Measurements from ENCODE around the gene PPP2R2B. TPM values are rescaled to one million over a fixed set of nuclear protein-coding genes. Genes with fewer than 3 reads are reported as not detected.

Gene PPP2R2B
- total and polyA plus RNA-seq, 7 experiments from 2014 or later: 0.15 to 14.1 (median 0.58) TPM

DNA sequence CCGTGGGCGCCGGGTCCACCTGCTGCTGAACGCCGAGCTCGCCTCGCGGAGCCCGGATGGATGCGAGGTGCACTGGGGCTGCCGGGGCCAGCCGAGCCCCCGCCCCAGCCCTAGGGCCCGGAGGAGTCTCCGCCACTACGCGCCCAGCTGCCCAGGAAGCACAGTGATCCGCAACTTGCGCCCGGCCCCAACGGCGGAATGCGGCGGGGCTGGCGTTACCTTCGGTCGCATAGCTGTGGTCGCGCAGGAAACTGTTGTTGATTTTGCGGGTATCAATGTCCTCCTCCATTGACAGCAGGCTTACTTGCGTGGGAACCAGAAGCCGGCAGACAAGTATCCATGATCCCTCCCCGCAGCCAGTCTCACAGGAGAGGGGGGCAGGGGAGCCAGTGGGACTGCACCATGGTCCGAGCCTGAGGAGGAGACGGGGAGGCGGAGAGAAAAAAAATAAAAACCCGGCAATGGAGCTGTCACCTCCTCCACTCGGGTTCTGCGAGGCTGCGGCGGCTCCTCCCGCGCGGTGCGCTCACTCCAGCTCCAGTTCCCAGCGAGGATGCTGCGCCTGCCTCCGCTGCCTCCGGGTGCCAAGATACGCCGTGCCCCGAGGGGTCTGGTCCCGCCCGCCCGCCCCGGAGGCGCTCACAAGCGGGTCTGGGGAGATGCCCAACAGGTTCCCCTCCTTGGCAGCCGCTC lies 628 bp downstream of the PPP2R2B start:
- intact Hi-C loops (cut with micrococcal nuclease): loop anchor here in 1 of 2 donors (5.0 kb wide), 1 partner anchor 126 kb away; no protein-coding TSS in a partner anchor
- Histone ChIP-seq H3K4me3 (ENCODE audit: low read length) (peak overlapping the region; percentile 78), H3K4me1 (ENCODE audit: control insufficient read depth in 2 of 2, insufficient read depth in 2 of 2, low read length in 2 of 2) (peaks cover 4 to 14% of the 10 kb centered on the region in 2 donors), H3K27me3 (ENCODE audit: control insufficient read depth in 2 of 2, insufficient read depth in 2 of 2, low read length in 2 of 2) (no peaks in the 10 kb centered on the region), H3K27ac (ENCODE audit: low read depth, low read length) (no peak overlapping the region), H3K9me3 (ENCODE audit: control insufficient read depth in 2 of 3, low read length in 3 of 3) (no peaks in the 10 kb centered on the region), H3K36me3 (ENCODE audit: control insufficient read depth in 2 of 3, insufficient read depth in 3 of 3, low read length in 3 of 3) (no peaks in the 10 kb centered on the region)
- DNase-seq (peak in 6 of 9 donors; percentile 6 to 25 (median 12)), ATAC-seq (peak; percentile 49)
- POLR2A ChIA-PET: no interaction called here
- peaks cover 0 to 59% (median 26%) of the 10 kb centered on the region in 5 donors for H3K27me3 Mint-ChIP-seq
- H3K4me1 Mint-ChIP-seq: peaks cover 3 to 20% (median 9%) of the 10 kb centered on the region in 7 donors
- no peaks in the 10 kb centered on the region for H3K36me3 Mint-ChIP-seq
- H3K4me3 Mint-ChIP-seq: peak overlapping the region; percentile 84 to 92 (median 88)
- no peak overlapping the region for H3K27ac Mint-ChIP-seq
- CTCF ChIA-PET: no interaction called here
- peaks cover 0 to 4% (median 0%) of the 10 kb centered on the region in 11 donors for H3K9me3 Mint-ChIP-seq

DNA sequence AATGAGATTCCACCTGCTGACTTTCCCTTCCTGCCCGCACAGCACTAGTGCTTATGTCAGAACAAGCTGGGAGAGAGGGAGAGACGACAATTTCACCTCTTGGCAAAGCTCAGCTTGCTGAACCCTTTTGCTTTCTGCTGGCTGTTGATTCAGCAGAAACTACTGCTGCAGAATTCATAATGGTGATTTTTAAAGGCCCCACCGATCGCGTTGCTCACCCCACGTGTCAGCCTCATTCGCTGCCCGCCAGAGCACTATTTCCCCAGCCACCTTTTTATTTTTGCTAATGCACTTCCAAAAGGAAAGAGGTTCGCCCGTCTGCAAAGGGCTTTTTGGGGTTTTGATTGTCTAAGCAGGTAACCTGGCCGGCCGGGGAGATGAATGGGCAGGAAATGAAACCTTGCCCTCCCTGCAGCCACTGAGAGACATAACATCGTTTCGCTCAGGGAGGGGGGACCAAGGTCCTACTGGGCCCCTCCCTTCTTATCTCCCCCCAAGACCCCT lies 1.3 kb downstream of the PPP2R2B start:
- Mint-ChIP-seq H3K4me3 (peak overlapping the region; percentile 84 to 92 (median 88)), H3K36me3 (no peaks in the 10 kb centered on the region), H3K9me3 (peaks cover 0 to 4% (median 0%) of the 10 kb centered on the region in 11 donors), H3K4me1 (peaks cover 3 to 20% (median 9%) of the 10 kb centered on the region in 7 donors), H3K27me3 (peaks cover 0 to 56% (median 24%) of the 10 kb centered on the region in 5 donors), H3K27ac (peak overlapping the region in 1 of 9 donors; percentile 26)
- H3K36me3 ChIP-seq (ENCODE audit: control insufficient read depth in 2 of 3, insufficient read depth in 3 of 3, low read length in 3 of 3): no peaks in the 10 kb centered on the region
- H3K9me3 ChIP-seq (ENCODE audit: control insufficient read depth in 2 of 3, low read length in 3 of 3): no peaks in the 10 kb centered on the region
- no peak for ATAC-seq
- H3K4me3 ChIP-seq (ENCODE audit: low read length): peak overlapping the region; percentile 78
- DNase-seq: no peak
- intact Hi-C loops (cut with micrococcal nuclease): loop anchor here in 1 of 2 donors (5.0 kb wide), 1 partner anchor 125 kb away; no protein-coding TSS in a partner anchor
- peaks cover 4 to 14% of the 10 kb centered on the region in 2 donors for H3K4me1 ChIP-seq (ENCODE audit: control insufficient read depth in 2 of 2, insufficient read depth in 2 of 2, low read length in 2 of 2)
- no peak overlapping the region for H3K27ac ChIP-seq (ENCODE audit: low read depth, low read length)
- CTCF ChIA-PET: no interaction called here
- H3K27me3 ChIP-seq (ENCODE audit: control insufficient read depth in 2 of 2, insufficient read depth in 2 of 2, low read length in 2 of 2): no peaks in the 10 kb centered on the region
- POLR2A ChIA-PET: no interaction called here

DNA sequence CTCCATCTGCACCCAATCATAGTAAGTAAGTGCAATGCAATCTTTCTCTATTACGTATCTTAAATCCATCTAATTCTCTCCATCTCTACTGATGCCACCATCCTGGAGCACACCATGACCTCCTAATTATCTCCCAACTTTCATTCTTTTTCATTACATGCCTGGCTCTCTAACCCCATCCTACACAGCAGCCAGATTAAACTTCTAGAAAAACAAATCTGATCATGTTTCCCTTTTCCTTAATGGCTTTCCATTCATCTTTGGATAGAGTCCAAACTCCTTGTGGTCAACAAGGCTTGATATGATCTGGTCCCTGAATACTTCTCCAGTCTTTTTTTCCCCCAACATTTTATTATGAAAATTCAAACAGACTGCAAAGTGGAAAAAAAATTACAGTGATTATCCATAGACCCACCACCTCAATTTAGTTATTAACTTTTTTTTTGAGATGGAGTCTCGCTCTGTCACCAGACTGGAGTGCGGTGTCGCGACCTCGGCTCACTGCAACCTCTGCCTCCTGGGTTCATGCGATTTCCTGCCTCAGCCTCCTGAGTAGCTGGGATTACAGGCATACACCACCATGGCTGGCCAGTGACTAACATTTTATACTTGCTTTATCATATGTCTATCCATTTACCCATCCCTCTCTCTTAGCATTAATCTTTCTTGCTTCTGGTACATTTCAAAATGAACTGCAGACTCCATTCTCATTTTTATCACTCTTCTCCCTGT lies 5.2 kb downstream of the PPP2R2B start:
- CTCF ChIA-PET: interaction anchor here (0.6 kb wide), 1 partner anchor 333 kb away, joined by 3 read pairs; no protein-coding TSS in a partner anchor
- Histone ChIP-seq H3K27ac (ENCODE audit: low read depth, low read length) (no peak overlapping the region), H3K27me3 (ENCODE audit: control insufficient read depth in 2 of 2, insufficient read depth in 2 of 2, low read length in 2 of 2) (no peaks in the 10 kb centered on the region), H3K4me1 (ENCODE audit: control insufficient read depth in 2 of 2, insufficient read depth in 2 of 2, low read length in 2 of 2) (peaks cover 4 to 9% of the 10 kb centered on the region in 2 donors), H3K4me3 (ENCODE audit: low read length) (no peak overlapping the region), H3K36me3 (ENCODE audit: control insufficient read depth in 2 of 3, insufficient read depth in 3 of 3, low read length in 3 of 3) (no peaks in the 10 kb centered on the region), H3K9me3 (ENCODE audit: control insufficient read depth in 2 of 3, low read length in 3 of 3) (no peaks in the 10 kb centered on the region)
- peaks cover 0 to 34% (median 7%) of the 10 kb centered on the region in 5 donors for H3K27me3 Mint-ChIP-seq
- H3K36me3 Mint-ChIP-seq: no peaks in the 10 kb centered on the region
- no peak for DNase-seq
- peaks cover 0 to 15% (median 7%) of the 10 kb centered on the region in 7 donors for H3K4me1 Mint-ChIP-seq
- H3K9me3 Mint-ChIP-seq: peaks cover 0 to 2% (median 0%) of the 10 kb centered on the region in 11 donors
- intact Hi-C loops (cut with micrococcal nuclease): no loop called here
- POLR2A ChIA-PET: no interaction called here
- H3K4me3 Mint-ChIP-seq: no peak overlapping the region
- ATAC-seq: no peak
- no peak overlapping the region for H3K27ac Mint-ChIP-seq

DNA sequence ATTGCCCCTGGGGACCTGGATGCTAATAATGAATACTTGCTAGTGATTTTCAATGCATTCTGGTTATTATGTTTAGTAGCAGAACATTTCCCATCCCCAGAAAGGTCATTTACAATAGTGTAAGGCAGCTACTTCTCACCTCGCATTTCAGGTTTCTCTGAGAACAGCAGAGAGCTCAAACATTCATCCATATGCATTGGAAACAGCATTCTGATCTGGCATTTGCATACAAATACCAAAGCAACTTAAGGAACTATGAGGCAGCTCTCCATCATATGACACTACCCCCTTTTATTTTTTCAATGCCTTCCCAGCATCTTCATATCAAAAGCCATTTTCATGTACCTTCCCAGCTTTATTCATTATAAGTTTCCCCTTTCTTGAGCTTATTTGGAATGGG lies 6.4 kb downstream of the PPP2R2B start:
- Mint-ChIP-seq H3K27ac (no peak overlapping the region), H3K36me3 (no peaks in the 10 kb centered on the region), H3K9me3 (peaks cover 0 to 2% (median 0%) of the 10 kb centered on the region in 11 donors), H3K4me1 (peaks cover 0 to 13% (median 5%) of the 10 kb centered on the region in 7 donors), H3K4me3 (no peak overlapping the region), H3K27me3 (peaks cover 0 to 28% (median 7%) of the 10 kb centered on the region in 5 donors)
- no peak for DNase-seq
- CTCF ChIA-PET: no interaction called here
- no peak overlapping the region for H3K27ac ChIP-seq (ENCODE audit: low read depth, low read length)
- no peak for ATAC-seq
- H3K27me3 ChIP-seq (ENCODE audit: control insufficient read depth in 2 of 2, insufficient read depth in 2 of 2, low read length in 2 of 2): no peaks in the 10 kb centered on the region
- peaks cover under 1 to 9% of the 10 kb centered on the region in 2 donors for H3K4me1 ChIP-seq (ENCODE audit: control insufficient read depth in 2 of 2, insufficient read depth in 2 of 2, low read length in 2 of 2)
- POLR2A ChIA-PET: no interaction called here
- no peaks in the 10 kb centered on the region for H3K9me3 ChIP-seq (ENCODE audit: control insufficient read depth in 2 of 3, low read length in 3 of 3)
- intact Hi-C loops (cut with micrococcal nuclease): no loop called here
- H3K4me3 ChIP-seq (ENCODE audit: low read length): no peak overlapping the region
- H3K36me3 ChIP-seq (ENCODE audit: control insufficient read depth in 2 of 3, insufficient read depth in 3 of 3, low read length in 3 of 3): no peaks in the 10 kb centered on the region

DNA sequence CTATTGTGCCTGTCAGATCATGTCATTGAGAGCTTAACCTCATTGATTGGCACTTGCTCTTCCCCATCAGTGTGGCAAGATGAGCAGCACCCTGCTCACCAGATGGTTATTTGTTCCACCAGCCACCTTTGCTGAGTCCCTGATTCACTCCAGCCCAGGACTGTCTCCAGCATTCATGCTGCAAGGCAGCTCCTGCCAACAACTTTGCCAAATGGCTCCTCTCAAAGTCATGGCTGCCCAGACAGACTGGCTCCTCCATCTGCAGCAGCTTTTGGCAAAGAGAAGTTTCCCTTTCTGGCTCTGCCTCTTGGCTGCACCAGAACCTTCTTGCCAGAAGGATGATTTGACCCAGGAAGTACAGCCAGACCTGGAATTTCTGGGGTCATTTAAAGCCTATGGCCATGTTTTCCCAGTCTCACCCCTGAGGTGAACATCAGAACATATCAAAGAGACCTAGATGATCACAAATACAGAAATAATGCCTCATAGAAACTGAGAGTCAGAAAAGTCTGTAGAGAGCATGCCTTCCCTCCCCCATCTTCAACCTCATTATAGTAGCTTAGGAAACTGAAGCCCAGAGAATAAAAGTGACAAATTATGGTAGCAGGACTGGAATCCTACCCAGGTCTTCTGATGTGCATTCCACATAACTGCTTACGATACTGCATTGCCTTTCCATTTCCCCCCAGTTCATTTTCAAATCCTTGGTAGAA lies 10.4 kb downstream of the PPP2R2B start:
- Histone ChIP-seq H3K36me3 (ENCODE audit: control insufficient read depth in 2 of 3, insufficient read depth in 3 of 3, low read length in 3 of 3) (no peaks in the 10 kb centered on the region), H3K27me3 (ENCODE audit: control insufficient read depth in 2 of 2, insufficient read depth in 2 of 2, low read length in 2 of 2) (no peaks in the 10 kb centered on the region), H3K4me3 (ENCODE audit: low read length) (no peak overlapping the region), H3K27ac (ENCODE audit: low read depth, low read length) (no peak overlapping the region), H3K4me1 (ENCODE audit: control insufficient read depth in 2 of 2, insufficient read depth in 2 of 2, low read length in 2 of 2) (no peaks in the 10 kb centered on the region), H3K9me3 (ENCODE audit: control insufficient read depth in 2 of 3, low read length in 3 of 3) (no peaks in the 10 kb centered on the region)
- ChIA-PET CTCF (no interaction called here), POLR2A (no interaction called here)
- DNase-seq (no peak), ATAC-seq (no peak)
- Mint-ChIP-seq H3K4me3 (no peak overlapping the region), H3K27ac (no peak overlapping the region), H3K9me3 (peaks cover 0 to 2% (median 0%) of the 10 kb centered on the region in 11 donors), H3K36me3 (no peaks in the 10 kb centered on the region), H3K27me3 (peaks cover 0 to 9% (median 0%) of the 10 kb centered on the region in 5 donors), H3K4me1 (peaks cover 0 to 2% (median 0%) of the 10 kb centered on the region in 7 donors)
- intact Hi-C loops (cut with micrococcal nuclease): no loop called here

DNA sequence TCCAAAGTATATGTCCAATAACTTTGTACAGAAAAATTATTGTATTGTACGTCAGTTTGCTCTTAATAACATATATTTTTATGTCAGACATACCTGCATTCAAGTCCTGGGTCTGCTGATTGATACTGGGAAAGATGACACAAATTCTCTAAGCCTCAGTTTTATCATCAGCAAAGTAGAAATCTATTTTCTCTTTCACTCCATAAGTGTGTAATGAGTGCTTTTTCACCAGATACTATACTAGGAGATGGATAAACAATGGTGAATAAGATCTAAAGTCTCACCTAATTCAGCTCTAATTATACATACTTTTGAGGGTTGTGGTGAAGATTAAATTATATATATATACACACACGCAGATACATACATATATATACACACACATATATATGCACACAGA lies 12.3 kb downstream of the PPP2R2B start:
- ATAC-seq: no peak
- peaks cover 0 to 2% (median 0%) of the 10 kb centered on the region in 7 donors for H3K4me1 Mint-ChIP-seq
- H3K27me3 ChIP-seq (ENCODE audit: control insufficient read depth in 2 of 2, insufficient read depth in 2 of 2, low read length in 2 of 2): no peaks in the 10 kb centered on the region

More for the DNA sequence above, 12.3 kb downstream of the PPP2R2B start:
- intact Hi-C loops (cut with micrococcal nuclease): no loop called here
- peaks cover 0 to 2% (median 0%) of the 10 kb centered on the region in 11 donors for H3K9me3 Mint-ChIP-seq
- Histone ChIP-seq H3K36me3 (ENCODE audit: control insufficient read depth in 2 of 3, insufficient read depth in 3 of 3, low read length in 3 of 3) (no peaks in the 10 kb centered on the region), H3K4me1 (ENCODE audit: control insufficient read depth in 2 of 2, insufficient read depth in 2 of 2, low read length in 2 of 2) (no peaks in the 10 kb centered on the region), H3K27ac (ENCODE audit: low read depth, low read length) (no peak overlapping the region), H3K9me3 (ENCODE audit: control insufficient read depth in 2 of 3, low read length in 3 of 3) (no peaks in the 10 kb centered on the region), H3K4me3 (ENCODE audit: low read length) (no peak overlapping the region)
- ChIA-PET POLR2A (no interaction called here), CTCF (no interaction called here)
- H3K27me3 Mint-ChIP-seq: no peaks in the 10 kb centered on the region
- H3K4me3 Mint-ChIP-seq: no peak overlapping the region
- DNase-seq: no peak
- no peak overlapping the region for H3K27ac Mint-ChIP-seq
- H3K36me3 Mint-ChIP-seq: no peaks in the 10 kb centered on the region
